ENCODE measurements around the gene SPATA16. TPM values are rescaled to one million over a fixed set of nuclear protein-coding genes. Genes with fewer than 3 reads are reported as not detected.

The SPATA16 gene
- total RNA-seq, 2 donors from 2014 or later: not detected

DNA sequence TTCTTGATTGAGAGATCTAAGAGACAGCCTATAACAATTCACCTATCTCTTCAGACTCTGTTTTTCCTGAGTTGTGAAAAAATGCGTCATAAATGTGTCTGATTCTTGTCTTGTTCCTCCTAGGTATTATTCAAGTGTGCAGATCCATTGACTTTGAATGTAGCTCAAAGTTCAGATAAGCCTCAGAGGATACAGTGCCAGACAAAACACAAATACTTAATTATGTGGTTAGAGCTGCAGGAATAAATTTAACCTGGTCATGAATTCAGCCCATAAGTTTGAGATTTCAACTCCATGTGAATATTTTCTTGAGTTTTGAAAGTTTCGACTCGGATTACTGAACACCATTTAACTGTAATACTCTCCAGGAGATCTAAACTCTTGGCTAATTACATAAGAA is 216.5 kb downstream of the SPATA16 start:
- Histone ChIP-seq H3K27ac (ENCODE audit: low read depth, low read length) (no peak overlapping the region), H3K9ac (ENCODE audit: extremely low read depth, low read length, poor library complexity, severe bottlenecking) (no peak overlapping the region), H3K27me3 (ENCODE audit: control insufficient read depth, insufficient read depth, low read length, poor library complexity, severe bottlenecking) (no peaks in the 10 kb centered on the region), H3K4me1 (ENCODE audit: control insufficient read depth, insufficient read depth, low read length) (peaks cover 3% of the 10 kb centered on the region), H3K9me3 (ENCODE audit: control insufficient read depth, low read length) (no peaks in the 10 kb centered on the region), H3K4me3 (ENCODE audit: low read length) (no peak overlapping the region), H3K36me3 (ENCODE audit: control insufficient read depth, insufficient read depth, low read length) (no peaks in the 10 kb centered on the region)
- Mint-ChIP-seq H3K27me3 (ENCODE audit: insufficient read depth) (no peaks in the 10 kb centered on the region), H3K4me3 (no peak overlapping the region), H3K9me3 (no peaks in the 10 kb centered on the region), H3K27ac (no peak overlapping the region), H3K36me3 (ENCODE audit: low read depth) (no peaks in the 10 kb centered on the region), H3K4me1 (peaks cover 13% of the 10 kb centered on the region)
- 80 to 92% methylated on average over 2 to 3 of the region's 3 CpGs for WGBS, 2 experiments (ENCODE audit: insufficient coverage in 1 of 2, insufficient read length in 1 of 2)
- TF ChIP-seq, protein P1, sequence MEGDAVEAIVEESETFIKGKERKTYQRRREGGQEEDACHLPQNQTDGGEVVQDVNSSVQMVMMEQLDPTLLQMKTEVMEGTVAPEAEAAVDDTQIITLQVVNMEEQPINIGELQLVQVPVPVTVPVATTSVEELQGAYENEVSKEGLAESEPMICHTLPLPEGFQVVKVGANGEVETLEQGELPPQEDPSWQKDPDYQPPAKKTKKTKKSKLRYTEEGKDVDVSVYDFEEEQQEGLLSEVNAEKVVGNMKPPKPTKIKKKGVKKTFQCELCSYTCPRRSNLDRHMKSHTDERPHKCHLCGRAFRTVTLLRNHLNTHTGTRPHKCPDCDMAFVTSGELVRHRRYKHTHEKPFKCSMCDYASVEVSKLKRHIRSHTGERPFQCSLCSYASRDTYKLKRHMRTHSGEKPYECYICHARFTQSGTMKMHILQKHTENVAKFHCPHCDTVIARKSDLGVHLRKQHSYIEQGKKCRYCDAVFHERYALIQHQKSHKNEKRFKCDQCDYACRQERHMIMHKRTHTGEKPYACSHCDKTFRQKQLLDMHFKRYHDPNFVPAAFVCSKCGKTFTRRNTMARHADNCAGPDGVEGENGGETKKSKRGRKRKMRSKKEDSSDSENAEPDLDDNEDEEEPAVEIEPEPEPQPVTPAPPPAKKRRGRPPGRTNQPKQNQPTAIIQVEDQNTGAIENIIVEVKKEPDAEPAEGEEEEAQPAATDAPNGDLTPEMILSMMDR (conservative IDR thresholded peaks at IDR 0.05): no peak
- no peak for DNase-seq

- Histone ChIP-seq H3K4me1 (ENCODE audit: control insufficient read depth, insufficient read depth, low read length) (peaks cover 12% of the 10 kb centered on the region), H3K9ac (ENCODE audit: extremely low read depth, low read length, poor library complexity, severe bottlenecking) (no peak overlapping the region), H3K9me3 (ENCODE audit: control insufficient read depth, low read length) (no peaks in the 10 kb centered on the region), H3K27ac (ENCODE audit: low read depth, low read length) (no peak overlapping the region), H3K36me3 (ENCODE audit: control insufficient read depth, insufficient read depth, low read length) (no peaks in the 10 kb centered on the region), H3K4me3 (ENCODE audit: low read length) (peak overlapping the region; percentile 66), H3K27me3 (ENCODE audit: control insufficient read depth, insufficient read depth, low read length, poor library complexity, severe bottlenecking) (no peaks in the 10 kb centered on the region)
- H3K27ac Mint-ChIP-seq: no peak overlapping the region
- TF ChIP-seq, protein P1 (conservative IDR thresholded peaks at IDR 0.05): no peak
- no peak overlapping the region for H3K4me3 Mint-ChIP-seq
- no peaks in the 10 kb centered on the region for H3K9me3 Mint-ChIP-seq
- no peak for DNase-seq
- no peaks in the 10 kb centered on the region for H3K36me3 Mint-ChIP-seq (ENCODE audit: low read depth)
- whole genome bisulfite sequencing, 2 experiments (ENCODE audit: insufficient coverage in 1 of 2, insufficient read length in 1 of 2): 93% methylated on average over 2 of the region's 2 CpGs; no CpG with 5 or more reads in 1 of the 2 experiments
- H3K4me1 Mint-ChIP-seq: peaks cover 51% of the 10 kb centered on the region
- H3K27me3 Mint-ChIP-seq (ENCODE audit: insufficient read depth): no peaks in the 10 kb centered on the region
Observed at GRCh38 chr3:172919297-172919683, 221.7 kb downstream of the SPATA16 start.

GRCh38 chr3:172918568-172919296 is 222.3 kb downstream of the SPATA16 start:
- no peaks in the 10 kb centered on the region for H3K9me3 Mint-ChIP-seq

More at GRCh38 chr3:172918568-172919296, 222.3 kb downstream of the SPATA16 start:
- no peaks in the 10 kb centered on the region for H3K36me3 ChIP-seq (ENCODE audit: control insufficient read depth, insufficient read depth, low read length)
- H3K27me3 ChIP-seq (ENCODE audit: control insufficient read depth, insufficient read depth, low read length, poor library complexity, severe bottlenecking): no peaks in the 10 kb centered on the region
- TF ChIP-seq, protein P1 (conservative IDR thresholded peaks at IDR 0.05): no peak
- peak overlapping the region; percentile 66 for H3K4me3 ChIP-seq (ENCODE audit: low read length)
- peak overlapping the region; percentile 15 for H3K27ac Mint-ChIP-seq
- H3K36me3 Mint-ChIP-seq (ENCODE audit: low read depth): no peaks in the 10 kb centered on the region
- H3K27me3 Mint-ChIP-seq (ENCODE audit: insufficient read depth): no peaks in the 10 kb centered on the region
- no peak overlapping the region for H3K9ac ChIP-seq (ENCODE audit: extremely low read depth, low read length, poor library complexity, severe bottlenecking)
- no peak overlapping the region for H3K27ac ChIP-seq (ENCODE audit: low read depth, low read length)
- H3K4me3 Mint-ChIP-seq: peak overlapping the region; percentile 20
- no peak for DNase-seq
- WGBS, 2 experiments (ENCODE audit: insufficient coverage in 1 of 2, insufficient read length in 1 of 2): 18 to 53% methylated on average over 1 to 3 of the region's 3 CpGs
- H3K4me1 ChIP-seq (ENCODE audit: control insufficient read depth, insufficient read depth, low read length): peaks cover 12% of the 10 kb centered on the region
- H3K9me3 ChIP-seq (ENCODE audit: control insufficient read depth, low read length): no peaks in the 10 kb centered on the region
- H3K4me1 Mint-ChIP-seq: peaks cover 57% of the 10 kb centered on the region

All from endodermal cell (in vitro differentiated cells).